ENCODE data around the gene SMARCAL1. TPM values are rescaled to one million over a fixed set of nuclear protein-coding genes. Genes with fewer than 3 reads are reported as not detected.

The SMARCAL1 gene
- total RNA-seq, 6 donors from 2014 or later, result 10.5 to 29.3 (median 18.3) TPM

DNA sequence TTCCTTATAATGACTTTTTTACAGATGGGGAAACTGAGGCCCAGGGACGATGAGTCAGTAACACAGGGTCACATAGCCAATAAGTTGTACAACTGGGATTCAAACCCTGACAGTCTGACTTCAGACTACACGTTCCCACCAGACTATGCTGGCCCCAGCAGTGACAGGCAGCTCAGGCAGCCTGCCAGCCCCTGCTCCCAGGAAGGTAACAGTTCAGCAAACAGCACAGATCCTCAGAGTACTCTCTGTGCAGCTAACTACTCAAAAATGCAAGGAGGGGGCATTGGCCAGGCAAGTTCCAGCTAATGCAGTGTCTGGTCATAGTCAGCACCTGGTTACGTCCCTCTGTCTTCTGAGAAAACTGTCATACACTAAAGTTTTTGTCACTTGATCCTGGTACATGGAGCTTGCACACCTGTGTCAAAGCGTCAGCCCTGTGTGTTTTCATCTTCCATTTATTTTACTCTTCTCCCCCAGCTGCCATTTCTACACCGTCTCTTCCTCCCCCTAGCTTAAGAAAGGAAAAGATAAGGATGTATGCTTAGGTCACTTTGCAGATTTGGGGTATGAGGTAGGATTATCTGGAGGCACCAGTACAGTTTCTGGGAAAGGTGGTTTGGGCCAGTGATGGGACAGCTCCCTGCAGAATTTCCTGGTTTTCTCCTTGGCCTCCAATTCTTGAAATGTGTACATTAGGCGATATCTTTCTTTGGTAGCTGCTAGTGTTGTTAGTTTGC is 4.5 kb downstream of the SMARCAL1 start:
- Histone ChIP-seq H3K27ac (no peak overlapping the region), H3K4me1 (peaks cover 5 to 13% (median 9%) of the 10 kb centered on the region in 4 donors), H3K36me3 (peaks cover 11 to 61% (median 25%) of the 10 kb centered on the region in 4 donors), H3K9me3 (no peaks in the 10 kb centered on the region), H3K27me3 (no peaks in the 10 kb centered on the region), H3K4me3 (no peak overlapping the region)
- DNase-seq (no peak), ATAC-seq (ENCODE audit: low FRiP score in 2 of 2) (no peak)
- 94 to 96% methylated on average over 6 of the region's 6 CpGs for WGBS, 2 donors
- TF ChIP-seq, protein P1, sequence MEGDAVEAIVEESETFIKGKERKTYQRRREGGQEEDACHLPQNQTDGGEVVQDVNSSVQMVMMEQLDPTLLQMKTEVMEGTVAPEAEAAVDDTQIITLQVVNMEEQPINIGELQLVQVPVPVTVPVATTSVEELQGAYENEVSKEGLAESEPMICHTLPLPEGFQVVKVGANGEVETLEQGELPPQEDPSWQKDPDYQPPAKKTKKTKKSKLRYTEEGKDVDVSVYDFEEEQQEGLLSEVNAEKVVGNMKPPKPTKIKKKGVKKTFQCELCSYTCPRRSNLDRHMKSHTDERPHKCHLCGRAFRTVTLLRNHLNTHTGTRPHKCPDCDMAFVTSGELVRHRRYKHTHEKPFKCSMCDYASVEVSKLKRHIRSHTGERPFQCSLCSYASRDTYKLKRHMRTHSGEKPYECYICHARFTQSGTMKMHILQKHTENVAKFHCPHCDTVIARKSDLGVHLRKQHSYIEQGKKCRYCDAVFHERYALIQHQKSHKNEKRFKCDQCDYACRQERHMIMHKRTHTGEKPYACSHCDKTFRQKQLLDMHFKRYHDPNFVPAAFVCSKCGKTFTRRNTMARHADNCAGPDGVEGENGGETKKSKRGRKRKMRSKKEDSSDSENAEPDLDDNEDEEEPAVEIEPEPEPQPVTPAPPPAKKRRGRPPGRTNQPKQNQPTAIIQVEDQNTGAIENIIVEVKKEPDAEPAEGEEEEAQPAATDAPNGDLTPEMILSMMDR (IDR thresholded peaks at IDR 0.05), result no peak
- TF ChIP-seq POLR2A (IDR thresholded peaks at IDR 0.05), result no peak
- TF ChIP-seq POLR2AphosphoS5 (IDR thresholded peaks at IDR 0.05), result no peak
- no peak for TF ChIP-seq EP300 (IDR thresholded peaks at IDR 0.05)

- WGBS, 2 donors, result 83 to 92% methylated on average over 1 of the region's 1 CpG
- no peak overlapping the region for H3K4me3 ChIP-seq
- H3K36me3 ChIP-seq, result peaks cover 19 to 84% (median 41%) of the 10 kb centered on the region in 4 donors
These were observed 6.7 kb downstream of the SMARCAL1 start for GRCh38 chr2:216418981-216419380.

DNA sequence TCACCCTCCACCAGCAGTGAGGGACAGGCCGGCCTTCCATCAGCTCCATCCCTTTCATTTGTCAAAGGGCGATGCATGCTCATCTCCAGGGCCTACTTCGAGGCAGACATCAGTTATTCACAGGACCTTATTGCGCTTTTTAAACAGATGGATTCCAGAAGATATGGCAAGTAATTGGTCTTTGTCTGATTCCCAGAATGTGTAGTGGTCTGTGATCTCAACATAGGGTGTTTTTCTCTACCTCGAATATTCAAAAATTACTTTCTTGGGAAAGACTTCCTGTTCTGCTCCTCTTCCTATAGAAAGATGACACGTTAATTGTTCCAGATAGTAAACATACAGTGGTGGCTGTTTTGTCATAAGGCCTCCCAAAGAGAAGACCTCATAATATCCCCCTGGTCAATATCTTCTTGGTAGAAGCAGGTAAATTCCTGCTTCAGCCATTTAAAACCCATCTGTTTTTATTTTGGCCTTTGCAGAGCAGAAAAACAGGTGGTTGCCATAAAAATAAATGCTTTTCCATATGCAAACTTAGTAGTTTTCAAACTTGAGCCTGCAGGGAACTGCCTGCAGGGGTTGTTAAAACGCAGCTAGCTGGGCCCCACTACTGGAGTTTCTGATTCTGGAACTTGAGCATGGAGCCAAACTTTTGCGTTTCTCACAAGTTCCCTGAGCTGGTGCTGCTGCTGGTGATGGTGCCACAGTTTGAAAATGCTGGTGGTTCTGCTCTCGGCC is 8.2 kb downstream of the SMARCAL1 start:
- peaks cover 31 to 89% (median 50%) of the 10 kb centered on the region in 4 donors for H3K36me3 ChIP-seq
- no peaks in the 10 kb centered on the region for H3K27me3 ChIP-seq
- H3K4me3 ChIP-seq, result no peak overlapping the region
- DNase-seq, result no peak
- no peak for ATAC-seq (ENCODE audit: low FRiP score in 2 of 2)
- 90 to 93% methylated on average over 9 of the region's 9 CpGs for WGBS, 2 donors
- no peaks in the 10 kb centered on the region for H3K9me3 ChIP-seq
- TF ChIP-seq POLR2A (IDR thresholded peaks at IDR 0.05) (no peak), EP300 (IDR thresholded peaks at IDR 0.05) (no peak), POLR2AphosphoS5 (IDR thresholded peaks at IDR 0.05) (no peak)
- TF ChIP-seq, protein P1 (IDR thresholded peaks at IDR 0.05), result no peak
- no peak overlapping the region for H3K27ac ChIP-seq
- H3K4me1 ChIP-seq, result no peaks in the 10 kb centered on the region

More at GRCh38 chr2:216418981-216419380, 6.7 kb downstream of the SMARCAL1 start:
- no peaks in the 10 kb centered on the region for H3K4me1 ChIP-seq
- H3K27ac ChIP-seq, result no peak overlapping the region
- H3K9me3 ChIP-seq, result no peaks in the 10 kb centered on the region
- H3K27me3 ChIP-seq, result no peaks in the 10 kb centered on the region
- TF ChIP-seq, protein P1 (IDR thresholded peaks at IDR 0.05), result no peak
- TF ChIP-seq EP300 (IDR thresholded peaks at IDR 0.05) (no peak), POLR2A (IDR thresholded peaks at IDR 0.05) (no peak), POLR2AphosphoS5 (IDR thresholded peaks at IDR 0.05) (no peak)
- ATAC-seq (ENCODE audit: low FRiP score in 2 of 2) (no peak), DNase-seq (no peak)

DNA sequence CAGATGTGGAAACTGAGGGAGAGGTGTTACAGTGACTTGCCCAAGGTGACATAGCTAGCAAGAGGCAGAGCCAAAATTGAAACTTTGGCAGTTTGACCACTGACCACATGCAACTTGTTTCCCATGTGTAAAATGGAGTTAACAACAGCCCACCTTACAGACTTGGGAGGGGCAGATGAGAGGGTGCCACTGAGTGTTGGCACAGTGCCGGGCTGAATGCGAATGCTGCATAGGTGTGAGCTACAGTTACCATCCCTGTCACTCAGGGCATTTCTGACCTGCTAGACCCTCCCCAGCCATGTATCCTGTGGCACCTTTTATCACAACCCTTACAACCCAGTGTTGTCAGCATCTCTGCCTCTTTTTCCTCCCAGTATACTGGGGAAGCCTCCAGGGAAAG is 10.8 kb downstream of the SMARCAL1 start:
- DNase-seq, result no peak
- peaks cover 34 to 87% (median 45%) of the 10 kb centered on the region in 4 donors for H3K36me3 ChIP-seq
- no peak for ATAC-seq (ENCODE audit: low FRiP score in 2 of 2)

More for the DNA sequence above, 10.8 kb downstream of the SMARCAL1 start:
- no peak overlapping the region for H3K4me3 ChIP-seq
- 100% methylated on average over 2 of the region's 2 CpGs for WGBS, 2 donors
- H3K4me1 ChIP-seq, result no peaks in the 10 kb centered on the region
- TF ChIP-seq POLR2A (IDR thresholded peaks at IDR 0.05) (no peak), POLR2AphosphoS5 (IDR thresholded peaks at IDR 0.05) (no peak), EP300 (IDR thresholded peaks at IDR 0.05) (no peak)
- TF ChIP-seq, protein P1 (IDR thresholded peaks at IDR 0.05), result no peak
- no peaks in the 10 kb centered on the region for H3K9me3 ChIP-seq
- no peaks in the 10 kb centered on the region for H3K27me3 ChIP-seq
- H3K27ac ChIP-seq, result no peak overlapping the region
